HG02970 (cell line): Measurements from ENCODE around the gene ZSCAN29.
"Not testable (repeated sequence)": the region's sequence is repeated elsewhere in the genome, so short reads cannot be mapped to it uniquely, and the experiment has no call there.

ENCODE experiments used
- ATAC-seq: cut with Tn5 transposase; IDR thresholded peaks from one replicate; pipeline ENCODE4 v1.9.1; 2021; ENCODE audit warnings: mild to moderate bottlenecking, moderate library complexity, moderate number of reproducible peaks; ENCODE audit not compliant: unreplicated experiment, low FRiP score

The ZSCAN29 gene

DNA sequence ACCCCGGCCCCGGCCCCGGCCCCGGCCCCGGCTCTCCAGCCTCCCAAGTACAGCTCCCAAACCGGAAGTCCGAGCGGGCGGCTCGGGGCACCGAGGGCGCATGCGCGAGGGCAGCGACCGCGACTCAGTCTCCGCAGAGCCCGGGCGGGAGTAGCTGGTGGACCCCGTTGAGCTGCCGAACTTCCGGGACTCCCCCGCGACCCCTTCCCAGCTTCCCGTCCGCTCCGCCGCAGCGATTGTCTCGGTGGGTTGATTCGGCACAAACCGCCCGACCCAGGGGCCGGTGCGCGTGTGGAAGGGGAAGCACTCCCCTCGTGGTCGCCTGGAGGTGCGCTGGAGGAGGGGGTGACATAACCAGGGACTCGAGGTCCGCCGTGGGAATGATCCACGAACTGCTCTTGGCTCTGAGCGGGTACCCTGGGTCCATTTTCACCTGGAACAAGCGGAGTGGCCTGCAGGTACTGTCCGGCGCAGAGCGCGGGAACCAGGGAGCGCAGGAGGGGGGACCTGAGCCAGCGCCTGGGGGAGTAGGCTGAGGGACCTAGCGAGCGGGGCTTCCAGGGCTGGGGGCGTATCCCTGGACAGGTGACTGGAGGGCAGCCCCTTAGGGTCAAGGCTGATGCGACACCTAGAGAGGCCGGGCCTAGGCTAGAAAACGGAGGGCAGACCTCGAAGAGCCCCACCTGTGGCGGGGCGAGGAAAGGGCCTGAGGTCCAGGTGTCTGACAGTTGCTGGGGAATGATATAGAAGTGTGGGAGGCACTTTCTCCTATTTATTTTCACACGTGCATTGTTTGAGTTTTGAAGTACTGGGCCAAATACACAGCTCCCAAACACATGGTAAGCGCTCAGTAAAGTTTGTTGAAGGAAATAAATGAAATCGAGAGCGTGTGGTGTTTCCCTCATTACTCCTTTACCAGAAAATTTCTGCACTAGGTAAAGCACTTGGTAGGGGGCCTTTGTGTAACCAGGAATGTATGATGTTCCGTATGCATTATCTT is at the start of gene ZSCAN29, which contains the start of gene TUBGCP4:
TSS of gene ZSCAN29 (minus strand) at position 69 of the 1,000 bp plus-strand sequence. CDS start 1,130 bp downstream, outside the sequence.
TSS of gene TUBGCP4 (plus strand) at position 127 of the 1,000 bp plus-strand sequence. CDS start at position 381, 254 bp downstream.
- ATAC-seq, result peak; percentile 86

DNA sequence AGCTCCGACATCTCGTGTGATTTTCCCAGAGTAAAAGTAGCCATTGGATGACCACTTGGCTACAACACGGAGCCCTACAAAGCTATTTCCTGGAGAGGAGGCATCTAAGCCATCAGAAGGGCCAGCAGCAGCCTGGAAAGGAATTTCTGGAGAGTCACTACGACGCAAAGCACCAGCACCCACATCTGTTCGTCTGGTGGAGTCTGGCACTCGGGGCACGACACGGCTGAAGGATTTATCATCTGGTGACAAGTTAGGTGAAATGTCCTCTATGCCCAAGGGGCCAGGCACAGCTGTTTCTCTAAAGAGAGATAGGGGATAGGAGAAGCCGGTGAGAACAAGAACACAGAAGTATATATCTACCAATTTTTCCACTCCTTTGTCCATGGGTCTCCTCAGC is 49.6 kb upstream of the ZSCAN29 start:
- ATAC-seq, result no peak

DNA sequence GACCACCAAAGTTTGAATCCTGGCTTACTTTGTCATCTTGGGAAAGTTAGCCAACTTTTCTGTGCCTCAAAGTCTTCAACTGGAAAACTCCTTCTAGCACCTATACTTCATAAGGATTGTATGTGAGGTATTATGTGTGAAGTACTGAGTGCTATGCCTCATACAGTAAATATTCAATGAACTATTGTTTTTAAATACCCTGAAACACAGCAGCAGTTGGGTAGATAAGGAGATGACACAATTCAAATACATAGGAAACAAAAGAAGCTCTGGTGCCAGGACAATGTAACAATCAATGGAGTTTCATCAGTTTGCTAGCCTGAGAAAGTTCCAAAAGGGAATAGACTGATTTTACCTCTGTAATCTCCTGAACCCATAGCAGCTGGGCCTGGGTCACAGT is 43.4 kb upstream of the ZSCAN29 start:
- no peak for ATAC-seq

DNA sequence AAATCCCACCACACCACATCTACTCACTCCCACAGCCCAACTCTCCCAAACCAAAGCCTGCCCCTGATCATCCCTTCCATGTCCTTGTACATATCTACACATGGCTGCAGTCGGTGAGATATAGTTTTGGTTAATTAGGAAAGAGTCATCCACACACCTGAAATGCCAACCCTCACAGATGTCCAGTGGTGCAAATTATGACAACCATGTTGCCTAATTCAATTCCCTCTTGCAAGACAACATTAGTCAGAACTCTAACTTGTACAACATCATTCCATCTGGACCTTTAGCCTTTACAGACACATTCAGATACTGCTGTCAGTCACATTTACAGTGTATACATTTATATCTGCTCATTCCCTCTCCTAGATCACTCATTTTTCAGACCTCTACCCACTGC is 41.3 kb upstream of the ZSCAN29 start:
- no peak for ATAC-seq

DNA sequence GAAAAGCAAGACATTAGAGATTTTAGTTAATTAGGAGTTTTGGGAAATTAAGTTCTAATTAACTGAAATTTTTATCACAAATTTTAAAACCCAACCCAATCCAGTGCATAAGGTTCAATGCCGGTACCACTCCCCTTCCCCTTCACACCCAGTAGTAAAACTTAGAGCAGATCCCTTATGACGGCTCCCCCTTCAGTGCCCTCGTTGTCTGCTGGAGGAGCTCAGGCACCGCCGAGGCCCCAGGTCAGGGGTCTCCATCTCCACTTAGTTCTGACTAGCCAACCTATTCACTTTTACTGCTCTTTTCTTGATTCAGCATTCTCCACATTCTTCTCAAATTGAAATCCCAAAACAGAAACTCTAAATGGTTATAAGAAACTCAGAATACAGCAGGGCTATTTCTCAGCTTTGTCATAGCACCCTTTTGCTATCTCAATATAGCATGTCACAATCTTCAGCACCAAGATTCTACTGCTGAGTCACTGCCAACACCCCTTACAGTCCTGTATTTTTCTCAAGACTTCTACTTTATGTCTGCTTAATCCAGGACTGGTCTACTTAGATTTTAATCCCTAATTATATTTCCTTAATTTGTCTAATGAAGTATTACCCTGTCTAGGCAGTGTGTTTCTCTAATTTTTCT is 39.9 kb upstream of the ZSCAN29 start:
- no peak for ATAC-seq

DNA sequence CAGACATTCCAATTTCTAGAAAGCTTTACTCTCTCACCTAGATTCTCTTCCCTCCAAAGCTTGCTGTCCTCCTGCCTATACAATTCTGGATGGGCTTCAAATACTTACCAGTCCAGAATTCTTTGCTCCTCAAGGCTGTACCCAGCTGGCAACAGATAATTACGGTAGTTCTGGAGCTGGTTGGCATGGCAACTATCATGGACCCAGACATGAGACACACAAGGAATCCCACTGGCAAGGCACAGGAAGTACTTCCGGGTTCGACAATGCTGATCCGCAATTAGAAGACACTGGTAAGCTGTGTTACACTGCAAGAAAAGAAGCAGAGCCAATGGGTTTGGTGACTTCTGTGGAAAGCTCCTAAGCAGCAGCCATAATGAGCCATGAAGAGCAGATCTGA is 37.9 kb upstream of the ZSCAN29 start:
- ATAC-seq, result no peak

DNA sequence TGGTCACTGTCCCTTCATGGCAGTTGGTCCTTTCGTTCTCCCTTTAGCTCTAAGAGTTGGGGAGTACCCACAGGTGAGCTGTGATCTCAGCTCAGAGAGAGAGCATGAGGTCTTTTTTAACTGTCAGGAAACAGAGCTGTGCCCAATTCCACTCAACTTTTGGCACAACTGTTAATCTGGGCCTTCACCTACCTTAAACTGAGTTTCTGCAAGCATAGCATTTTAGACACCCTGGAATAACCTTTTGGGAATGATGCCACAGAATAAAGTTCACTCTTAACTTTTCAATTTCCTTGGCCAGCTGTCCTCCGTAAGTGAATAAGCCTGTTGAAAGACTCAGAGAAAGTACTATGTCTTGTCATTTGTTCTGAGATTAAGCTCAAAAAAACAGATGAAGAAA is 36.0 kb upstream of the ZSCAN29 start:
- ATAC-seq, result no peak

DNA sequence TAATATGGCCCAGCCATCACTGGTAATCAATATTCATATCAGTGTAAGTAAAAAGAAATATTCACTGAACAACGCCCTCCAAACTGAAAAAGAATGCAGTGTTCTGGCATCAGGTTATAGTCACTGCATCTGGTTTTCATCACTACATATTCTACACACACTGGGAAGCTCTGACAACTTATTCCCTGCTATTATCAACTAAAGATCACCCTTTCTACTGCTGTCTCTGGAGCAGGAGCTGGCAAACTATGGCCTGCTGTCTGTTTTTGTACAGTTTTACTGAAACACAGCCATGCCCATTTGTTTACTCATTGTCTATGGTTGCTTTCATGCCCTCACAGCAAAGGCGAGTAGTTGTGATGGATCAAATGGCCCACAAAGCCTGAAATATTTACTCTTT is 35.3 kb upstream of the ZSCAN29 start:
- ATAC-seq, result no peak

DNA sequence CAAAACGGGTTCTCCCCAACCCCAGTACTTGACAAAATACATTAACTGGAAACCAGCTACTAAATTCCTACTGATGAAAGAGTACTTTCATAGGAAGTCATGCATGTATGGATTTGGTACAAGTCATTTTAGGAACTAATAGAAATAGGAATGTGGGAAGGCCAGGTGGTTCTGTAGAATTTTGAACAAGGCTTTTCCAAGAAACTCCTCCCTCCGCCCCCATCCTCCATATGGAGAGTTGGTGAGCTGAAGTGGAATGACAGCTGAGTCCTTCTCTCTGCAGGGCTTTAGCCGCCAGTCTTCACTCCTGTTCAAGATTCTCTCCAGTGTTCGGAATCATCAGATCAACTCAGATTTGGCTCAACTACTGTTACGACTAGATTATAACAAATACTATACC is 33.3 kb upstream of the ZSCAN29 start:
- no peak for ATAC-seq

DNA sequence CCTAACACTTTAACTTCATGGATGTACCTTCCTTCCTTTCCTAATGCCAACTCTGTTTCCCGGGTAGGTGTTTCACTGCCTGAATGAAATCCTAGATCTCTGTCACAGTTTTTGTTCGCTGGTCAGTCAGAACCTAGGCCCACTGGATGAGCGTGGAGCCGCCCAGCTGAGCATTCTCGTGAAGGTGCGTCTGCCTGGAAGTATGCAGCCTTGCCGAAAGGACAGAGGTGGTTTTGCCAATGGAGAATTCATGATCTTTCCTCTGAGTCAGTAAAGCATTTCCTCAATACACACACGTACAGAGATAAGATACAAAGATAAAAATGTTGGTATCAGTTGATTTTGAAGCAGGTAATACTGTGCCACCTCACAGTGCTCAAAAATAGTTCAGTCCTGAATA is 32.8 kb upstream of the ZSCAN29 start:
- ATAC-seq, result no peak

DNA sequence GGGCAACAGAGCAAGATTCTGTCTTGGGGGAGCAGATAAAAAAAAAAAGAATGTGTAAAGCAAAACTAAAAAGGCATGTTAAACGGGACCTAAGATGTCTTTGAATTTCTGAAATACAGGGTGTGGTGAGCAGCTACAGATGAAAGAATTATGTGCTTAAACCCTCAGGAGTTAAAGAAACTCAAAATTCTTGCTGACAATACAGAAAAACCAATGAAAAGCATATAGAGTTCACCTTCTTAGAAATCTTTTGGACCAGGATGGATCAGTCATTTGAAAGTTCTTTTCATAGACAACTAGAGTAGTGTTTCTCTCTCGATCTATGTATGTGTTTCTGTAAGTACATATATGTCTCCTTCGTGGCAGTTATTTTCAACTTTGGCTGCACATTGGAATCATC is 31.4 kb upstream of the ZSCAN29 start:
- no peak for ATAC-seq

DNA sequence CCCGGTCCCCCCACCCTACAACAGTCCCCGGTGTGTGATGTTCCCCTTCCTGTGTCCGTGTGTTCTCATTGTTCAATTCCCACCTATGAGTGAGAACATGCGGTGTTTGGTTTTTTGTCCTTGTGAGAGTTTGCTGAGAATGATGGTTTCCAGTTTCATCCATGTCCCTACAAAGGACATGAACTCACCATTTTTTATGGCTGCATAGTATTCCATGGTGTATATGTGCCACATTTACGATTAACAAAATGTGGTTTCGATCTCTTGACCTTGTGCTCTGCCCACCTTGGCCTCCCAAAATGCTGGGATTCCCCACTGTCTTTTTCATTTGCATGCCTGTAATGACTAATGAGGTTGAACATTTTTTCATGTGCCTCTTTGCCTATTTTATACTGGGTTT is 22.7 kb upstream of the ZSCAN29 start:
- not testable (repeated sequence) for ATAC-seq

DNA sequence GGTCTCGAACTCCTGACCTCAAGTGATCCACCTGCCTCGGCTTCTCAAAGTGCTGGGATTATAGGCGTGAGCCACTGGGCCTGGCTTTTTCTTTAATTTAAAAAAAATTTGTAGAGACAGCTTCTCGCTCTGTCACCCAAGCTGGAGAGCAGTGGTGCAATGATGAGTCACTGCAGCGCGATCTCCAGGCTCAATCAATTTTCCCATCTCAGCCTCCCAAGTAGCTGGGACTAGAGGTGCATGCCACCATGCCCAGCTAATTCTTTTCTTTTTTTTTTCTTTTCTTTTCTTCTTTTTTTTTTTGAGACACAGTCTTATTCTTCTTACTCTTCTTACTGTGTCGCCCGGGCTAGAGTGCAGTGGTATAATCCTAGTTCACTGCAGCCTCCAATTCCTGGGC is 19.9 kb upstream of the ZSCAN29 start:
- ATAC-seq, result no peak

DNA sequence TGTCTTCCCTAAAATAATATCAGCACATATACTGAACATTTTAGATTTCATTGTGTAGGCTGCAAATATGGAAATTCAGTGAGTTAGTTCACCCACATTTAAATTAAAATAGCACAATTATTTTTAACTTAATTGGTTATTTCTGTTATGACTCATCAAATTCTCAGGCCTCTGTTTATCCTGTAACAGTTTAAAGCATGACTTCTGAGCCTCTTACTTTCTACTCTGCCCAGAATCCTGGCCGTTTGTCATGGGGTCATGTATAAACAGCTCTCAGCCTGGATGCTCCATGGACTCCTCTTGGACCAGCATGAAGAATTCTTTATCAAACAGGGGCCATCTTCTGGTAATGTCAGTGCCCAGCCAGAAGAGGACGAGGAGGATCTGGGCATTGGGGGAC is 12.2 kb upstream of the ZSCAN29 start:
- no peak for ATAC-seq

DNA sequence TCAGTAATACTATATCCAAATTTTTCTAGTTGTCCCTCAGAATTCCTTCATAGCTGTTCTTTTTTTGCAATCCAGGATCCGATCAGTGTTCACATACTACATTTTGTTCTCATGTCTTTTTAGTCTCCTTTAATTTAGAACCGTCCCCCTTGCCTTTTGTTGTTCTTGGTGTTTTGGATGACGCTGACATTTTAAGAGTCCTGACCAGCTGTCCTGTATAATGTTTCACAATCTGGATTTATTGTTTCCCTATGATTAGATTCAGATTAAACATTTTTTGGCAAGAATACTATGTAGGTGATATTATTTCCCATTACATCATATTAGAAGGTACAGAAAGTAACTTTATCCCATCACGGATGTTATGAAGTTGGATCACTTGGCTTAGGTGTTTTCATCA is 11.5 kb upstream of the ZSCAN29 start:
- ATAC-seq, result no peak

DNA sequence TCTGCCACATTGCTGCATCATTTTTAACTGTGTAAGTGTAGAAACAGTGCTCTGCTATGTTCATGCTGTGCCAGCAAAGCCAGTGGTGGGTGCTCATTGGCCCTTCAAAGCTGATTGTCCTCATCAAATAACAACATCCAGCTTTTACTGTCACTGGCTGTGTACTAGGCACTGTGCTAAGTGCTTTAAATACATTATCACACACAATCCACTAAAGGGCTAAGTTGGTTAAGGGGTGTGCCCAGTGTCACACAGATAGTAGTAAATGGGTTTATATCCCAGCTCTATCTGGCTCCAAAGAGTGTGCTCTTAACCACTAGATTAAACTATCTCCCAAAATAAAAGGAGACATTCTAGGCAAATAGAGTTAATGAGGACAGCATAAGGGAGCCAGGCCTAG is 7.8 kb upstream of the ZSCAN29 start:
- no peak for ATAC-seq

DNA sequence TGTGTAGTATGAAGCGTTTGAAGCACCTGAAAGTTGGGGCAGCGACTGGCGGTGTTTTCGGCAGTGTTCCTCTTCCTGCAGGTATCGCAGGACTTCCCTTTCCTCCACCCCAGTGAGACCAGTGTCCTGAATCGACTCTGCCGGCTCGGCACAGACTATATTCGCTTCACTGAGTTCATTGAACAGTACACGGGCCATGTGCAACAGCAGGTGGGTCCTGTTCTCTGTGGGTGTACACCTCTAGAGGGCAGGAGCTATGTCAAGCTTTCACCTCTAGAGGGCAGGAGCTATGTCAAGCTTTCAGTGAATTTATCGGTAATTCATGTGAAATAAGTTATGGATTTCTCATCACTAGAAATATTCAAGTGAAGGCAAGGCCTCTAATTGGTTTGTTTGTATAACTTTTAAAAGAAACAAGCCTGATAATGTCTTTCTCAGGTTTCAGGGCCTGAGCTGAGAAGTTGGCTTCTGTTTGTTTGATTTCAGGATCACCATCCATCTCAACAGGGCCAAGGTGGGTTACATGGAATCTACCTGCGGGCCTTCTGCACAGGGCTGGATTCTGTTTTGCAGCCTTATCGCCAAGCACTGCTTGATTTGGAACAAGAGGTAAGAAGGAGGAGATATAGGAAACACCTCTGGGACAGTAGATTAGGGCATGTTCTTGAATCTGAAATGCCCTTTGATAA is 5.3 kb upstream of the ZSCAN29 start:
- ATAC-seq, result no peak

DNA sequence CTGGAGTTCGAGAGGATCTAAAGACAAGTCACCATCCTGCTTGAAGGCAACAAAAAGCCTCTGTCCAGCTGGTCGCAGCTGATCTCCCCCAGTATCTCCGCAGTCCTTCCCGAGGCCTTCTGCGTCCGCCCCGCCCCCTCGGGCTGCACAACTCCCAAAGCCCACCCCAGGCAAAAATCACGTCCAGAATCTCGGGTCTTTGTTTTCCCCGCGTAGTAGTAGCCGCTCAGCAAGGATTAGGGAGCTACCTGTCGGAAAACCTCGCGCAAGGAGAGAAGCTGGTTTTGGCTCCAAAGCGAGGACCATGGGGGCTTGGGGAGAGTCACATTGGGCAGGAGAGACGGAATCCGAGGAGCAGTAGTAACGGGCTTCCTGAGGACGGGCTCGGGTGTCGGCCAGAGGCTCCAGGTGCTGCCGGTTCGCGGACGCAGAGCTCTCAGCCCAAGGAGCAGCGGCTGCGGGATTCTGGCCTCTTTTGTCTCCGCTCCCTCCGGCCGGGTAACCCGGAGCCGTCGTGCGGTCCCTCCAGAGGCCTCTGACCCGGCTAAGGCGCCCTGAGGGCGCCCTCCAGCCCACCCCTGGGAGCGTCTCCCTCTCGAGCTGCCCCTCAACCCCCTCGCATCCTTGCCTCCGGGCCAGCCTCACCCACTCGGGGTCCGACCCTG is 401 bp downstream of the ZSCAN29 start:
- ATAC-seq, result peak; percentile 30

DNA sequence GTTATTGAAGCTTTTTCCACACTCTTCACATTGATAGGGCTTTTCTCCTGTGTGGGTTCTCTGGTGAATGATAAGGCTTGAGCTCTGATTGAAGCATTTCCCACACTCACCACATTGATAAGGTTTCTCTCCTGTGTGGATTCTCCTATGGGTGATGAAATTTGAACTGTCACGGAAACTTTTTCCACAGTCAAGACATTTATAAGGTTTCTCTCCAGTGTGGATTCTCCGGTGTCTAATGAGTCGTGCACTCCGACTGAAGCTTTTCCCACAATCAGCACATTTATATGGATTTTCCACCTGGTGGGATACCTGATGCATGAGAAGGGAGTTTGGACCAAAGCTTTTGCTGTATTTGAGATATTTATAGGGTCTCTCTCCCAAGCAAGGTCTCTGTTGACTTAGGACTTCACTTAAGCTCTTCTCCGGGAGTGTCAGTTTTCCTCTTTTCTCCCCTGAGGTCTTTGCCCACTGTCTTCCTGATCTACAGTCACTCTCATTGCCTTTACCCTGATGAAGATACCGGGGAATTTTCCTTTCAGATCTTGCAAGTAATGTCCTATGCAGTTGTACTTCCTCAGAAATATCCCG is 9.4 kb downstream of the ZSCAN29 start:
- ATAC-seq, result no peak

DNA sequence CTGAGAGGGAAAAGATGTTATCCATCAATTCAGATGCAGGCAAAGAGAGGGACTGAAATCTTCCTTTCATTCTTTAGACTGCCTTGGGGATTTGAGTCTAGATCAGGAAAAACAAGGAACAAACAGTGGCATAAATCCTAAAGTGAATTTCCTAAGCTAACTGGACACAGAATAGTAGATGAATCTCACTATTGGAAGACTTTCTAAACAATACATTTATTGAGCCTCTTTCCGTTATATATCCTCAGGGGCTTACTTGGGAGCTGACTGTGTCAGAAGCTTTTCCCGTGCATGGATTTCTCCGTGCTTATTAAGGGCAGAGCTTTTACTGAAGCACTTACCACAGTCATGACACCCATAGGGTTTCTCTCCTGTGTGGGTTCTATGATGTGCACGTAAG is 10.0 kb downstream of the ZSCAN29 start:
- no peak for ATAC-seq
